Endodermal cell (in vitro differentiated cells): ENCODE data around the gene AP3S2. TPM values are rescaled to one million over a fixed set of nuclear protein-coding genes. Genes with fewer than 3 reads are reported as not detected.

Source experiments
- DNase-seq: peaks from one replicate; pipeline ENCODE4 v3.0.0-alpha.2; 2017
- H3K27ac ChIP-seq: 2 replicates; pipeline ENCODE4 v1.5.1; 2013; ENCODE audit warnings: mild to moderate bottlenecking, low read depth, low read length, moderate library complexity
- H3K27me3 ChIP-seq: 2 replicates; pipeline ENCODE4 v1.6.1; 2013; ENCODE audit warnings: mild to moderate bottlenecking, low read length, moderate library complexity; ENCODE audit not compliant: insufficient read depth, control insufficient read depth, poor library complexity, severe bottlenecking
- H3K36me3 ChIP-seq: 2 replicates; pipeline ENCODE4 v1.7.0; 2013; ENCODE audit warnings: mild to moderate bottlenecking, low read length, moderate library complexity; ENCODE audit not compliant: control insufficient read depth, insufficient read depth
- H3K4me1 ChIP-seq: one replicate; pipeline ENCODE4 v1.7.0; 2013; ENCODE audit warnings: low read length; ENCODE audit not compliant: control insufficient read depth, insufficient read depth
- H3K4me3 ChIP-seq: 2 replicates; pipeline ENCODE4 v1.5.1; 2013; ENCODE audit warnings: mild to moderate bottlenecking, low read length, moderate library complexity
- H3K9ac ChIP-seq: 2 replicates; pipeline ENCODE4 v1.6.1; 2013; ENCODE audit warnings: mild to moderate bottlenecking, low read length, moderate library complexity; ENCODE audit not compliant: poor library complexity, severe bottlenecking; ENCODE audit errors: extremely low read depth
- H3K9me3 ChIP-seq: 2 replicates; pipeline ENCODE4 v1.6.1; 2013; ENCODE audit warnings: mild to moderate bottlenecking, low read length, moderate library complexity; ENCODE audit not compliant: control insufficient read depth
- H3K27ac Mint-ChIP-seq: 2 replicates; pipeline ENCODE4 v1.8.0; 2020; ENCODE audit warnings: mixed read lengths
- H3K27me3 Mint-ChIP-seq: 2 replicates; pipeline ENCODE4 v1.8.0; 2021; ENCODE audit warnings: mild to moderate bottlenecking, mixed read lengths; ENCODE audit not compliant: insufficient read depth
- H3K36me3 Mint-ChIP-seq: 2 replicates; pipeline ENCODE4 v1.8.0; 2020; ENCODE audit warnings: low read depth, mixed read lengths
- H3K4me1 Mint-ChIP-seq: 2 replicates; pipeline ENCODE4 v1.8.0; 2020; ENCODE audit warnings: mixed read lengths
- H3K4me3 Mint-ChIP-seq: 2 replicates; pipeline ENCODE4 v1.8.0; 2020; ENCODE audit warnings: mild to moderate bottlenecking, moderate library complexity, mixed read lengths
- H3K9me3 Mint-ChIP-seq: 2 replicates; pipeline ENCODE4 v1.8.0; 2020; ENCODE audit warnings: mild to moderate bottlenecking, mixed read lengths
- WGBS, 2 experiments: methylation state at CpG; one replicate each; pipeline versions ENCODE4 v1.1.5 to v1.1.7; 2013; ENCODE audit warnings: missing lambda C conversion rate in 2 of 2, mixed read lengths in 1 of 2; ENCODE audit not compliant: insufficient coverage in 1 of 2, insufficient read length in 1 of 2; 5-methylcytosine and 5-hydroxymethylcytosine counted together
- total RNA-seq, 2 donors: library from RNA; stranded (reverse); fragmentation: NEBNext Ultra II Directional in 1 of 2; extraction: Animal tissue kit (Norgen Biotek cat#: 25700) in 1 of 2; gene quantifications; 2 replicates in 1 of 2; 3 replicates in 1 of 2; pipeline ENCODE4 v1.2.1, GENCODE V29; 2021
- TF ChIP-seq, protein P1 (sequence below): fragments of 200-600 bp; sonication (generic); conservative IDR thresholded peaks from 2 replicates; pipeline ENCODE4 v1.5.0; 2021; ENCODE audit warnings: antibody characterized with exemption, mild to moderate bottlenecking

Gene AP3S2
- total RNA-seq, 2 donors from 2014 or later: 39.5 to 54.4 TPM

DNA sequence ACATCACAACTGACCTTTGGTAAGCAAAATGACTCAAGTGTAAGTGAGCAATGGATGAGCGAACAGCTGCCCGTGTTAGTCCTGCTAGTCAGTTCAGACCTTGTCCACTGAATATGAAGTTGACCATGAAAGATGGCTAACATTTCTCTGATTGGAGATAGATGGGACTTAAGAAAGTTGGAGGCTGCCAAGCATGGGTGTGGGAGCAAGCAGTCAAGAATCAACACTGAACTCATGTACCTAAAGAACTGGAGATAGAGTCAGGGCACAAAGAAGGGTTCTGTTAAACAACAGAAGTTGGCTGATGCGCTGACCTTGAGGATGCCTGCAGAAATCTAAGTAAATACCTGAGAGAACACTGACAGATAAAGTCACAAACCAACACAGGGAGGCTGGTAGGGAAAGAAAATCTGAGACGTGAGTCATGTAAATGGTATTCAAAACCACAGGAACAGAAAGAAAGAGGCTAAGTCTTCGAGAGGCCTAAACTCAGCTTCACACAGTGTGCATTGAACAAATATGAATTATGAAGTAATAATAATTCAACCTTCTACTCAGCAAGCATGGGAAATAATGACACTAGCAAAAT lies 48.4 kb downstream of the AP3S2 start:
- no peak overlapping the region for H3K4me3 Mint-ChIP-seq
- peaks cover 45% of the 10 kb centered on the region for H3K36me3 Mint-ChIP-seq
- TF ChIP-seq, protein P1, sequence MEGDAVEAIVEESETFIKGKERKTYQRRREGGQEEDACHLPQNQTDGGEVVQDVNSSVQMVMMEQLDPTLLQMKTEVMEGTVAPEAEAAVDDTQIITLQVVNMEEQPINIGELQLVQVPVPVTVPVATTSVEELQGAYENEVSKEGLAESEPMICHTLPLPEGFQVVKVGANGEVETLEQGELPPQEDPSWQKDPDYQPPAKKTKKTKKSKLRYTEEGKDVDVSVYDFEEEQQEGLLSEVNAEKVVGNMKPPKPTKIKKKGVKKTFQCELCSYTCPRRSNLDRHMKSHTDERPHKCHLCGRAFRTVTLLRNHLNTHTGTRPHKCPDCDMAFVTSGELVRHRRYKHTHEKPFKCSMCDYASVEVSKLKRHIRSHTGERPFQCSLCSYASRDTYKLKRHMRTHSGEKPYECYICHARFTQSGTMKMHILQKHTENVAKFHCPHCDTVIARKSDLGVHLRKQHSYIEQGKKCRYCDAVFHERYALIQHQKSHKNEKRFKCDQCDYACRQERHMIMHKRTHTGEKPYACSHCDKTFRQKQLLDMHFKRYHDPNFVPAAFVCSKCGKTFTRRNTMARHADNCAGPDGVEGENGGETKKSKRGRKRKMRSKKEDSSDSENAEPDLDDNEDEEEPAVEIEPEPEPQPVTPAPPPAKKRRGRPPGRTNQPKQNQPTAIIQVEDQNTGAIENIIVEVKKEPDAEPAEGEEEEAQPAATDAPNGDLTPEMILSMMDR: no peak
- H3K9ac ChIP-seq: no peak overlapping the region
- no peak for DNase-seq
- H3K27ac ChIP-seq: no peak overlapping the region
- no peak overlapping the region for H3K4me3 ChIP-seq
- peaks cover 3% of the 10 kb centered on the region for H3K4me1 ChIP-seq
- no peaks in the 10 kb centered on the region for H3K9me3 ChIP-seq
- 97 to 98% methylated on average over 4 to 5 of the region's 5 CpGs for WGBS, 2 experiments
- no peak overlapping the region for H3K27ac Mint-ChIP-seq
- no peaks in the 10 kb centered on the region for H3K27me3 ChIP-seq
- no peaks in the 10 kb centered on the region for H3K9me3 Mint-ChIP-seq
- no peaks in the 10 kb centered on the region for H3K4me1 Mint-ChIP-seq
- peaks cover 31% of the 10 kb centered on the region for H3K36me3 ChIP-seq
- H3K27me3 Mint-ChIP-seq: no peaks in the 10 kb centered on the region

DNA sequence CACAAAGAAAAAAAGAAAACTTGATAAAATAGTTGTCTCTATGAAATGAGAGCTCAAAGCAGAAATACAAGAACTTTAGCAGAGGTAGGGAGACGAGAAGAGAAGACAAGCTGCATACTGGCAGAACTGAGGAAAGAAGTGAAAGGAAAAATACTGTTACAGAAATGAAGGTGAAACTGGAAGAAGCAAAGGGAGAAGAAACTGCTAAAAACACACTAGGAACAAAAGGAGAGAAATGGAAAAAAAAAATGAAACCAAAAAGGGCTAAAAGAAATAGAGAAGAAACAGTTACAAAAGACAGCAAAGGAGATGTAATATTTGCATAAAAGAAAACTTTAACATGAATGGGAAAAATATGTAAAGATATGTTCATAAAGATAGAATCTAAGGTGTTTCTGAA lies 51.8 kb downstream of the AP3S2 start:
- Mint-ChIP-seq H3K27ac (no peak overlapping the region), H3K4me1 (no peaks in the 10 kb centered on the region), H3K36me3 (peaks cover 32% of the 10 kb centered on the region), H3K27me3 (no peaks in the 10 kb centered on the region), H3K9me3 (no peaks in the 10 kb centered on the region), H3K4me3 (no peak overlapping the region)
- peaks cover 16% of the 10 kb centered on the region for H3K36me3 ChIP-seq
- no peaks in the 10 kb centered on the region for H3K9me3 ChIP-seq
- peaks cover 3% of the 10 kb centered on the region for H3K4me1 ChIP-seq
- H3K27me3 ChIP-seq: no peaks in the 10 kb centered on the region
- TF ChIP-seq, protein P1: no peak
- H3K27ac ChIP-seq: no peak overlapping the region
- WGBS, 2 experiments: 80 to 87% methylated on average over 1 of the region's 1 CpG
- DNase-seq: no peak
- H3K9ac ChIP-seq: no peak overlapping the region
- no peak overlapping the region for H3K4me3 ChIP-seq

DNA sequence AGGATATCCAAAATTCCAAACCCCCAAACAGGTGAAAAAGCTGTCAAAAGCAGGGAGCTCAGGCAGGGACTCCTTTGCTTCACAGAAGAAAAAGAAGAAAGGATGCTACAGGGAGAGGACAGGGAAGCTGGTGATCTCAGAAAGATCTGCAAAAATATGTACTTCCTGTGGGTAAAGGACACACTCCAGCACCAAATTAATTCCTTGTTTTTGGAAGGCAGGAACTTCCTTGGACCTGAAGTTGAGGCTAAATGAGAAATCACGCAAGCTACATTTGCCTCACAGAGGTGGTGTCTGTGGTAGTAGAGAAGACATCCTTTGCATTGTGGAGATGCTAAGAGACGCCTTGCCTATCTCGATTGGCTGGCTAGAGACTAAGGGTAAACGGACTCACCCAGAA lies 52.5 kb downstream of the AP3S2 start:
- Mint-ChIP-seq H3K27me3 (no peaks in the 10 kb centered on the region), H3K27ac (no peak overlapping the region), H3K36me3 (peaks cover 38% of the 10 kb centered on the region), H3K4me3 (no peak overlapping the region), H3K9me3 (no peaks in the 10 kb centered on the region), H3K4me1 (peaks cover 5% of the 10 kb centered on the region)
- WGBS, 2 experiments: 83 to 90% methylated on average over 1 to 4 of the region's 4 CpGs
- no peak overlapping the region for H3K9ac ChIP-seq
- H3K36me3 ChIP-seq: peaks cover 16% of the 10 kb centered on the region
- H3K27ac ChIP-seq: no peak overlapping the region
- H3K4me1 ChIP-seq: peaks cover 3% of the 10 kb centered on the region
- H3K27me3 ChIP-seq: no peaks in the 10 kb centered on the region
- no peak overlapping the region for H3K4me3 ChIP-seq
- no peak for DNase-seq
- TF ChIP-seq, protein P1: no peak
- H3K9me3 ChIP-seq: no peaks in the 10 kb centered on the region
